HG02981 (cell line): ENCODE data around the gene KBTBD8.

Experiments
- ATAC-seq: cut with Tn5 transposase; IDR thresholded peaks from one replicate; pipeline ENCODE4 v1.9.1; 2021; ENCODE audit warnings: mild to moderate bottlenecking, moderate library complexity; ENCODE audit not compliant: unreplicated experiment

The KBTBD8 gene

GRCh38 chr3:66998113-66998903 lies at the start of gene KBTBD8:
Gene KBTBD8, plus strand, starts transcription at chr3:66998307. Its CDS starts 49 bp downstream, at chr3:66998356.
- ATAC-seq, result peak; percentile 90

DNA sequence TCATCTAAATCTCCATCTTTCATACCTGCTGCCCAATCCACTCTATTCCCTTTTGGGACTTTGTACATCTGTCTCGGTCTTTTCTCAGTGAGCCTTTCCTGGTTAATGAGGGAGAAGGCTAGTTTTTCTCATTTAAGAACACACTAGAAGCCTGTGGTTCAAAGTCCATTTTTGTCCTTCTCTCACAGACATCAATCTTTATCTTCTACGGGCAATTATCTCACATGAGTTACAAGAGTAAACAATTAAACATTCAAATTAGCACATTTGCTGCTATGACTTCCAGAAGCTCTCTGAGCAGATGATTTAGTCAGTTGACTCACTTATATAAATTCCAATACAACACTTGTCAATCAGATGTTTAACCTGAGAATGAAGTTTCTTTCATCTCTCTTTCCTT lies 49.3 kb upstream of the KBTBD8 start:
- ATAC-seq, result no peak

DNA sequence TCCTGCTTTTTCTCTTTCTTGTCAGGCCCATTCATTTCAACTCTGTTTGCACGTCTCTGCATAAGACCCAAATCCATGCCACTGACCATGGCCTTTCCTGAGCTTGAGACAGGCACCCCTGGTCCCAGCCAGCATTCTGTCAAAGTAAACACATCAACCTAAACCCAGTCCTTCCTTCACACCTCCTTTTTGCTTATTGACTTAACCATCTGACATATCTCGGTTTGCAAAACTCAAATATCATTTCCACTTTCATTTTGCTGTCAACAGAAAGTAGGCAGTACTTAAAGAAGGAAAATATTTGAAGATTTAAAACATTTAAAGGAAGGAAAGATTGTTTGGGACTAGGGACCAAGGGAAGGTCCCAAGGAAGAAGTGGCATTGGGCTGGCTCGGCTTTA lies 48.2 kb upstream of the KBTBD8 start:
- no peak for ATAC-seq

GRCh38 chr3:66952357-66952756 lies 45.8 kb upstream of the KBTBD8 start:
- ATAC-seq, result no peak

DNA sequence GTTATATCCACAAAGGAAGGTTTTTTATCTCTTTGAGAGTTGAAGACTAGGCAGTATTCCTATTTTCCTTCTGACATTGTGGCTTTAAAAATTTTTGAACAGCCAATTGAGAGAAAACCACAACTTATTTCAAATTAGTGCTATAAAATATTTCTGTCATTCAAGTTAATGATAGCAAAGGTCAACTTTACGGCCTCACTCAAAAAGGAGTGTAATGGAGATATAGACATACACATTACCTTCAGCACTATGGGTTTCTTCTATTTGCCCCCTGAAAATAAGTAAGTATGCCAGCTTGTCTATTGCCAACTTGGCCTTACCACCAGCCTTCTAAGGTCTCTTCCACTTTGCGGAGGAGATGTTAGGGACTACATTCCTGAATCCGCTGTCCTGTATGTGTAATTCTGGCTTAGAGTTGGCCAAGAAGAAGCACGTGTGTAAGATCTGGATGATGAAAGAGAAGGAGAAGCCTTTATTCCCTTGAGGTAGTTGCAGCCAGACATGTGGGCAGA lies 44.1 kb upstream of the KBTBD8 start:
- ATAC-seq, result no peak

DNA sequence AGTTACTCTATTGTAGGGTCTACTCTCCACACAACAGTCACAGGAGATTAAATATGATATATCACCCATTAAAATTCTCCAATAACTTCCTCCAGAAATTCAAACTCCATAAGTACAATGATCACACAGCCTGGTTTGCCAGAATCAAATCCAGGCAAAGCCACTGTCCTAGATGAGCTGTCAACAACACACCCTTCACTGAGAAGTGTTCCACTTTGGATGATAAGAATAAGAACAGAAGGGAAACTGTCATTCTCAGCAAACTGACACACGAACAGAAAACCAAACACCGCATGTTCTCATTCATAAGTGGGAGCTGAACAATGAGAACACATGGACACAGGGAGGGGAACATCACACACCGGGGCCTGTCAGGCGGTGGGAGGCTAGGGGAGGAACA lies 41.4 kb upstream of the KBTBD8 start:
- no peak for ATAC-seq

DNA sequence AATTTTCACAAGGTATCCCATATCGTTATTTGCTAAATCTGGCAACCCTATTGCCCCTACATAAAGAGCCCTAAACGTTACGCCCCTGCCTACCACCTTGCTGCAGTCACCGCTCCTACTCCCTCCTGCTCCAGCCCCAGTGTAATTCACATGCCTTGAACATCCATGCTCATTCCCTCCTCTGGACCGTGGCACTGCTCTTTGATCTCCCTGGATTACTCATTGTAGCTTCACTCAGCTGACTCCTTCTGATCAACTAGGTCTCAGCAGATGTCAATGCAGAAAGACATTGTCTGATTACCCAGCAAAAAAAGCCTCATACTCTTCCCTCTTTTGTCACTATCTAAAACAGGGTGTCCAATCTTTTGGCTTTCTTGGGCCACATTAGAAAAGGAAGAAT lies 40.7 kb upstream of the KBTBD8 start:
- no peak for ATAC-seq

- ATAC-seq, result no peak
Measured at GRCh38 chr3:66958067-66958466, 40.0 kb upstream of the KBTBD8 start.

DNA sequence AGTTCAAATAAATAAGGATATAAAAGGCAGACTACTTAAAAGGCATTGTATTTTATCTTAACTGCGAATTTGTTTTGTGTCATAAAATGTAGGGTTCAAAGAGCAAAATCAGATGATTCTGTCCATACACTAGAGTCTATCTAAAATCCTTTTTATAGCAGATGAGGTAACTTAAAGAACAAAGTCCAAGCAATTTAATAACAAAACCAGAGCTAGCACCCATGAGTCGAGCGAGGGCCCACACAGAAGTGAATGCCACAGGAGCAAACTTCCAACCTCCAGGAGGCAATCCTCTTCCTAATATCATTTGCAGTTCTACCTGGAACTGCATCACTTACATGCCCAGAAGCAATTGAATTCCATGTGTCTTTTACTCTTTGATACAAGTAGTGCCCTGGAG lies 35.4 kb upstream of the KBTBD8 start:
- ATAC-seq, result no peak

DNA sequence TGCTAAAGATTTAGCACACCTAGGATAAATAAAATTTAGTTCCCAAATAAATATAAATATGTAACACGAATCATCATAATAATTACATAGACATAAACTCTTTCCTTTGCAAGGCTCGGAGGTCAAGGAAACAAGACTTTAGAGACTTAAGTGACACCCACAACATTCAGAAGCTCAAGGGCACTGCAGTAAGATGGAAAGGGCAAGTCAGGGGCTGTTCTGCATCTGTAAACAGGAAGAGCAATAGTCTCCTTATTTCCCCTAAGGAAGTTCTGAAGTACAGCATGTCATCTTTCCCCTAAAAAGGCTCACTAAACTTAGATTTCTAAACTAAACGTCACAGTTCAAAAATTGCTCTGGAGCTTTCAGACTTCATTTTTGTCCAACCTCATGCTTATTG lies 26.9 kb upstream of the KBTBD8 start:
- ATAC-seq, result no peak

GRCh38 chr3:66971891-66972551 lies 26.1 kb upstream of the KBTBD8 start:
- peak; percentile 99 for ATAC-seq

DNA sequence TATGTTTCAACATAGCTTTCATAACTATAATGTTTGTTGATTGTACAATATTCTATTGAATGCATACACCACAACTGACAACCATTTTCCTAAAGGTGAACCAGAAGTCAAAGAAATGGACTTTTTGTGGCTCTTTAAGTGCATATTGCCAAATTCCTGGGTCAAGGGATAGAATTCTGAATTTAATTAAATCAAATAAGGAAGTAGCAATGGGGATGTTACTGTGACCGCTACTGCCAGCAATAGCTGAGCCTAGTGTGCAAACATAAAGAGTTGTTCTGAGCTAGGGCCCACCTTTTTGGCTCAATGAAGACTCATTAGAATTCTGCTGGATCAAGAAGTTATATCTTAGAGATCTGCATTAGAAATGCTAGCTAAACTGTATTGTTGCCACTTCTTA lies 17.3 kb upstream of the KBTBD8 start:
- no peak for ATAC-seq

- ATAC-seq, result no peak
Measured at GRCh38 chr3:66983101-66983500, 15.0 kb upstream of the KBTBD8 start.

DNA sequence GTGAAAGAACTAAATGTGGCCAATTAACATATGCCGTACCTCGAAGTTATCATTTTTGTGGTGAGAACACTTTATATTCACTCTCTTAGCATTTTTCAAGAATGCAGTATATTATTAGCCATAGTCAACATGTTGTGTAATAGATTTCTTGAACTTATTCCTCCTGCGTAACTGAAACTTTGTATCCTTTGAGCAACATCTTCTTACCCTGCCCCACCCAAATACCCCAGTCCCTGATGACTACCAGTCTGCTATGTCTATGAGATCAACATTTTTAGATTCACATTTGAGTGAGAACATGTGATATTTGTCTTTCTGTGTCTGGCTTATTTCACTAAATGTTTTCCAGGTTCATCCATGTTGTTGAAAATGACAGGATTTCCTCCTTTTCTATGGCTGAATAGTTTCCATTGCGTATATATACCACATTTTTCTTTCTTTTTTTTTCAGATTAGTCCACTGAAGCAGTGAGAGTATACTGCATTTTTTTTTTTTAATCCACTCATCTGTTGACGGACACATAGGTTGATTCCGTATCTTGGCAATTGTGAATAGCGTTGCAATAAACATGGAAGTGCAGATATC lies 12.7 kb upstream of the KBTBD8 start:
- no peak for ATAC-seq

DNA sequence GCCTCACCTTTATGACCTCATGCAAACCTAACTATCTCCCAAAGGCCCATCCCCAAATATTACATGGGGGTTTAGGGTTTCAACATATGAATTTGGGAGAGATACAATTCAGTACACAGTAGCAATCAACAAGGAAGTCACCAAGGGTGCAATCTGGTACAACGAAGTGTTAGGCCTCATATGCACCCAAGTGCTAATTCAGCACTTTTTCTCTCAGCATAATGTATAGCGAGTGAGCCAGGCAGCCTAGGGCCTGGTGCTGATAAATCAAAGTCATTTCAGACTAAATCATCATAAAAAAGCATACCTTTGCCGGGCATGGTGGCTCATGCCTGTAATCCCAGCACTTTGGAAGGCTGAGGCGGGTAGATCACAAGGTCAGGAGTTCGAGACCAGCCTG lies 11.7 kb upstream of the KBTBD8 start:
- no peak for ATAC-seq

- no peak for ATAC-seq
Measured at GRCh38 chr3:66989241-66989640, 8.9 kb upstream of the KBTBD8 start.

DNA sequence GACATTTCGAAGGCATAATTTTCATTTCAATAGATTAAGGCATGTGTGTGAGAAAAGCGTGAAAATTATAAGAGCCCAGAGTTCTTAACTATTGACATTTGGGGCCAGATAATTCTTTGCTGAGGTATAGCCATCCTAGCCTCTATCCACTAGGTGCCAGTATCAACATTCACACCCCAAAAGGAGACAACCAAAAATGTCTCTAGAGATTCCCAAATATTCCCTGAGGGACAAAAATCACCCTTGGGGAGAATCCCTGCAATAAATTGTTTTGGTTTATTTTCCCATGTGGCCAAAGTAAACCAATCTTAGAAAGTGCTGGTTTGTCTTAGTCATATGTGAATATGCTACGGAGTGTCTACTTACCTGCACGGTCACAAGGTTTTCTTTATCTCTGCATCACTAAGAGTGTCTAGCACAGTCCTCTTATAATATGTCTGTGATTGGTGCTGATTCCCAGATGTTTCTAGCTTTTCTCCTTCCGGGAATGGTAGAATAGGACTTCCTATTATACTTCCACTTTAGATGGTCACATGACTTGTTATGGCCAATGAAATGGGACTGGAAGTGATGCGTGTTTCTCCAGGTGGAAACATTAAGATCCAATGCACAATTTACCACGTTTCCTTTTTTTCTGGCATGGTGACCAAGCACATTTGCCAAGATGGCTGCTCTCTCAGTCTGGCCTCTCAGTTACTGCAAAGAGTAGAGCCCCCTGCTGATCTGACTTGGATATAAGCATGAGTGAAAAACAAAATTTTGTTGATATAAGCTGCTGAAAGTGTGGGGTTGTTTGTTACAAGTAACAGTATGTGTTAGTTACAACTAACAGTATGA lies 8.0 kb upstream of the KBTBD8 start:
- ATAC-seq, result peak; percentile 75

DNA sequence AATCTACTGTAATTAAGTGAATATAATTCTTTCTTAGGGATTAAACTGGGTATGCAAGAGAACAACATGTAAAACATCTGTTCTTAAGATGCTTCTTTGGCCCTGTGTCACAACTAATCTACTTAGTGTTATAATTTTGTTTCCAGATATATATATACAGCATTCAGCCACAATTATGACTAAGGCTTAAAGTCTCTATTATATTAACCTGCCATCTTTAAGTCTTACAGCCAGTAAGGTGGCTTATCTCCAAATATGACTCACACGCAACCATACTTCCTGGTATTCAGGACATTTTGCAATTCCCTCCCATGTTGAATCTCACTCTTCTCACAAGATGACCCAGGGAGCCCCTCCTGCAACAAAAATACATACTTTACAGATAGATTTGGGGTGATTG lies 6.6 kb upstream of the KBTBD8 start:
- ATAC-seq, result no peak

DNA sequence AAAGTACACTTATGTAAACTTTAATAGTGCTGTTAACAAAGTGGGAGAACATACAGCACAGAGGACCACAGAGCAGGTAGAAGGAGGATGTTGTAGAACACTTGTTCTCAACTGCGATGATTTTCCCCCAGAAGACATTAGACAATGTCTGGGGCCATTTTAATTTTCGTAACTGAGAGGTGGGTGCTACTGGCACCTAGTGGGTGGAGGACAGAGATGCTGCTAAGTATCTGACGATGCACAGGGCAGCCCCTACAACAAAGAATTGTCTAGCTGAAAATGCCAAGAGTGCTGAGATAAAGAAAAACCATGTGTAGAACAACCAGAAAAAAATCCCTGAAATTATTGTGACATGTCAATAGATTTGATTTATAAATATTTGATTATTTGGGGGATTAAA lies 5.0 kb upstream of the KBTBD8 start:
- no peak for ATAC-seq

DNA sequence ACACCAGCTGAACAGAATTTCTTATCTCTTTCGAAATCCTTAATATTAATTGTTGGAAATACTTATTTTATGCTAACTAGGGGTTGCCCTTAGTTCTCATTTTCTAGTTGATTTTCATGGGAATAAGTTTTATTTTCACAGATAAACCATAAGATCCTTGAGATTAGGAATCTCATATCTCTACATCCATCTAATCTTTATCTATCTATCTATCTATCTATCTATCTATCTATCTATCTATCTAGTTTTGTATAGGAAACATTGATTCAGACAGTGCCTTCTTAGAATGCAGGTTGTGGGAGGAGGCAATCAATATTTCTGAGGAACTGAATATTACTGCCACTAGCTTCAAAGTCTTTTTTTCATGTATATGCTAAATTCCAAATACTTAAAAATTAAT lies 3.5 kb upstream of the KBTBD8 start:
- no peak for ATAC-seq

DNA sequence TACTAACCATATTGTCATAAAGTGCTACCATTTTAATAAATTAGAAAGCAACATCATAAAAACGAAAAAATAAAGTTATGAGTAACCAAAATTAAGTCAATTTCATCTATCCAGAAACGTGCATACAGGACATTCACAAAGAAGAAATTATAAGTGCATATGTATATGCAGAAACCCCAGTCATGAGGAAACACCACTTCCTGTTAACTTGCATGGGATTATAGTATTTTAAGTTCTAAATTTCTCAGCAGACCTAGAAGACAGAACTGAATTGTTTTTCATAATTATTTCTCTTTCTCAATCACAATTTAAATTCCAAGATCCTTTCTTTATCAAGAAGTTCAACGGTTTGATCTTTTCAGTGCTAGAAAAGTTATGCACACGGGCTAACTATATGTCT lies 1.4 kb upstream of the KBTBD8 start:
- no peak for ATAC-seq
